Measurements from ENCODE around the gene FANCC.

GRCh38 chr9:95076696-95077052 is 240.8 kb downstream of the FANCC start:
- no peak for TF ChIP-seq CTCF (conservative IDR thresholded peaks at IDR 0.05; ENCODE audit: low read depth, low read length)
- no peak for TF ChIP-seq POLR2A (IDR thresholded peaks at IDR 0.05; ENCODE audit: low read depth, low read length)
- no peak for TF ChIP-seq CEBPB (IDR thresholded peaks at IDR 0.05; ENCODE audit: low read depth, low read length)
- TF ChIP-seq RAD21 (IDR thresholded peaks at IDR 0.05; ENCODE audit: low read length): no peak
- no peak for TF ChIP-seq USF2 (IDR thresholded peaks at IDR 0.05; ENCODE audit: low read depth, low read length)
- no peak for TF ChIP-seq RFX5 (IDR thresholded peaks at IDR 0.05; ENCODE audit: low read depth, low read length)
- TF ChIP-seq BHLHE40 (IDR thresholded peaks at IDR 0.05; ENCODE audit: low read depth, low read length): no peak

All from IMR-90 (cell line).